ENCODE results near the gene CRK.
A peak's percentile ranks its signal among the peaks of the same experiment; 100 is the strongest.
"Not testable (repeated sequence)": the region's sequence is repeated elsewhere in the genome, so short reads cannot be mapped to it uniquely, and the experiment has no call there.

The CRK gene

DNA sequence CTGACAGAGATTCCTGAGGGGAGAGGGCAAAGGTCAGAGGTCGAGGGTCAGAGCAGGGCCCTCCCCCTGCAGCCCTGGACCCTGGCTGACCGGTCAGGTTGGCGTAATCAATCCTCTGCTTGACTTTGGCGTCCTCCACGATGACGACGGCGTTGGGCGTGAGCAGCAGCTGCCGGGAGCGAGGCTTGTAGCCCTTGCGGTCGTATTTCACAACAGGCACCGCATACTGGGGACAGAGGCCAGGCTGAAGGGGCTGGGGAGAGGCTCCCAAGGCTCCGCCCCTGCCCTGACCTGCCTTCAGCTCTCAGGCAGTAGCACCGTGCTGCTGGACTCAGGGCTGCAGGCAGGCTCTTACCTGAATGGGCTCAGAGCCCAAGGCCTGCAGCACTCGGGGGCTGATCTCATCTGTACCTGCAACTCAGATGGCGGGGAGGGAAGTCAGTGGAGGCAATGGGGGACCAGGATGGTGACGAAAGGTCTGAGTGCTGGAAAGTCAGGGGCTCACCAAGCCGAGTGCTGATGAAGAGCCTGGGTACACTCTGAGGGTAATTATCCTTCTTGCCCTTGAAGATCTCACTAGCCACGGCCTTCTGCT lies 12.0 kb upstream of the CRK start:
- no peak for DNase-seq (ENCODE audit: low read depth in 2 of 2)

DNA sequence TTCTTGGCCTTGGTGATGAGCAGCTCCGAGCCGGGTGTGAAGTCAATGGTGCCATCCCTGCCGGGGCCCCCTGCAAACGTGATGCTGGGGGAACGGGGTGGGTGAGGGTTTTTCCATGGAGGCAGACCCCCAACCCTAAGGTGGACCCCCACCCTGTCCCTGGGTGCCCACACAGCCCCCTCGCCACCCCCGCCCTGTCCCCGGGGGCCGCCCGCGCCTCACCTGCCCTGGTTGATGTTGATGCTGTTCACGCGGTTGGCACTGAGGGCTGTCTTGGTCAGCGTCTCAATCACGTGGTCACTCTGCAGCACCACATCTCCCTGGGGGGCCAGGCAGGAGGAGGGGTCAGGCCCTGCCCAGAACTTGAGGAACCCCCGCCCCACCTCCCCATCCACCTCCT lies 11.2 kb upstream of the CRK start:
- no peak for DNase-seq (ENCODE audit: low read depth in 2 of 2)

DNA sequence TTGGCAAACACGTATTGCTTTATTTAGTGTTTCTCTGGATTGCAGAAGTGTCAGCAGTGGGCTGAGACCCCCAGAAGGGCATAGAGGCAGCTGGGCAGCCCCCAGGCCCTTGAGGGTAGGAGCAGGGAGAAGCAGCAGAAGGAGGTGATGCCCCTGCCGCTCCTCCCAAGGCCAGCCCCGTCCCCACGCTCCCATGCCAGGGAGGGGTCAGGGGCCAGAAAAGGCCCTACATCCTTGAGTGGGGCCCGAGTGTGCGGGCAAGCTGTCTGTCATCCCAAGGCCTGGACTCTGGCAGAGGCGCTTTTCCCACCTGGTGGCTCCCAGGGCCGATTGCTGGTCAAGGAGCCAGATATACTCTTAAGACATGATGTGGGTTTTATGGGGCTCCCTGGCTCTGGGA lies 8.2 kb upstream of the CRK start:
- DNase-seq (ENCODE audit: low read depth in 2 of 2), result no peak

DNA sequence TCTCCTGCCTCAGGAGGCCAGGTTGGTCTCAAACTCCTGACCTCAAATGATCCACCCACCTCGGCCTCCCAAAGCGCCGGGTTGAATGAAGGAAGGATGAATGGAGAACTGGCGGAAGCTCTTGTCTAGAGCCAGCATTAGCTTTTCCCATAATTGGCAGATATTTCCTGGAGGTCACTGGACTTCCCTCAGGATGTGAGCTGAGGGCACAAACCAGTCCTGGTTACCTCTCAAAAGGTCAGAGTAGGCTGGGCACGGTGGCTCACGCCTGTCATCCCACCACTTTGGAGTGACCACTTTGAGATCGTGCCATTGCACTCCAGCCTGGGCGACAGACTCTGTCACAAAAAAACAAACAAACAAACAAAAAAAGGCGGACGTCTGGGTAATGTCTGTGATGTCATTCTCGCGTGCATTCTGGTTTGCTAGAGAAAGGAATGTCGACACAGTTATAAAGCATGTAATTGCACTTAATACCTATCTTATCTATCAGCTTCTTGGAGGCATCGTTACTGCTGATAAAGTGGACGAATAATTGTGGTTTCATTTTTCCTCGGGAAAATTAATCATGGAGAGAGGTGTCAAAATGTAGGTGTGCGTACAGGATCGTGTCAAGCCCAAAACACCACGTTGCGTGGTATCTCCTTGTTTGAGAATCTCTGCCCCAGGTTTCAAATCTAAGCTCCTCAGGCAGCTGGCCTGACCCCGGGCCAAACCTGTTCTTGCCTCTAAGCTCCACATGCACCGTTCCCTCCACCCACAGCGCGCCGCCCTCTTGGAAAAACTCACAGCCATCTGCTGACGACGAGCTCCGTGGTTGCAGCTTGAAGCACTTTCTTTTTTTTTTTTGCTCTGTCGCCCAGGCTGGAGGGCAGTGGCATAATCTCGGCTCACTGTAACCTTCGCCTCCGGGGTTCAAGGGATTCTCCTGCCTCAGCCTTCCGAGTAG lies 6.4 kb upstream of the CRK start:
- no peak for DNase-seq (ENCODE audit: low read depth in 2 of 2)

DNA sequence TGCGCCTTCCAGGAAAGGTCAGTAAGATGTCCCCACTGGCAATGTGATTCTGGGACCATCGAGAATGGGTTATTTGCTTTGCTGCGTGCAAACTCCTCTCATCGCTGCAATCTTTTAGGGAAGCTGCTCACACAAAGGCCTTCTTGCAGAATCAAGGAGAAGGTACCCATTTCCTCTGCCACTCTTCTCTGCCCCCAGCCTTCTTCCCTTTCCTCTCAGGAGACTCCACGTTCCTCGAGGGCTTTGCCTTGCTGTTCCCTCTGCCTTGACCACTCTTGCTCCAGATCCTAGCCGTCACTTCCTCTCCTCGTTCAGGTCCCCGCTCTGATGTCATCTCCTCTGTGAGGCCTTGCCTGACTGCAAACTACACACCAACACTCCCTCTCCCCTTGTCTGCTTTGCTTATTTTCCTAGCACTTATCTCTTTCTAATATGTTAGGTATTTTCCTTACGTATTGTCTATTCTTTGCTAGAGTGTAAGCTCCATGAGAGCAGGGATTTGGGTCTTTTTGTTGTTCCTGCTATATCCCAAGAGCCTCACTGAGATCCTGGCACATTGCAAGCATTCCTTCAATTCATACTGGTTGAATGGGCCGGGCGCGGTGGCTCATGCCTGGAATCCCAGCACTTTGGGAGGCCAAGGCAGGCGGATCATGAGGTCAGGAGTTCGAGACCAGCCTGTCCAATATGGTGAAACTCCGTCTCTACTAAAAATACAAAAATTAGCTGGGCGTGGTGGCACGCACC lies 5.3 kb upstream of the CRK start:
- DNase-seq (ENCODE audit: low read depth in 2 of 2), result no peak

DNA sequence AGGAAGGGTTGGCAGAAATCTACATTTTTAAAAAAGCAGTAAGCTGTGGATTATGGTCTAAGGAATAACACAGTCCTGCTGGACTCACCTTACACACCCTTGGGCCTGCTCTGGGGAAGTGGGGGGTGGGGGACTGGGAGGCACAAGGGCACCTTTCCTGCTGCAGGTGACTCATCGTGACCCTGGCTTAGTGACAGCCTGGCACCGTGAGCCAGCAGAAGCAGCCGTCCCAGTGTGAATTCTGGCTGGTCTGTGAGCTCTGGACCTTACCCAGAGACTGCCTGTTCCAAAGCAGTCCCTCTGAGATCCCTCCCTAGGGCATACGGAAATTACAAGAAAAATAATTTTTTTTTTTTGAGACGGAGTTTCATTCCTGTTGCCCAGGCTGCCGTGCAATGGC lies 4.2 kb upstream of the CRK start:
- DNase-seq (ENCODE audit: low read depth in 2 of 2), result no peak

DNA sequence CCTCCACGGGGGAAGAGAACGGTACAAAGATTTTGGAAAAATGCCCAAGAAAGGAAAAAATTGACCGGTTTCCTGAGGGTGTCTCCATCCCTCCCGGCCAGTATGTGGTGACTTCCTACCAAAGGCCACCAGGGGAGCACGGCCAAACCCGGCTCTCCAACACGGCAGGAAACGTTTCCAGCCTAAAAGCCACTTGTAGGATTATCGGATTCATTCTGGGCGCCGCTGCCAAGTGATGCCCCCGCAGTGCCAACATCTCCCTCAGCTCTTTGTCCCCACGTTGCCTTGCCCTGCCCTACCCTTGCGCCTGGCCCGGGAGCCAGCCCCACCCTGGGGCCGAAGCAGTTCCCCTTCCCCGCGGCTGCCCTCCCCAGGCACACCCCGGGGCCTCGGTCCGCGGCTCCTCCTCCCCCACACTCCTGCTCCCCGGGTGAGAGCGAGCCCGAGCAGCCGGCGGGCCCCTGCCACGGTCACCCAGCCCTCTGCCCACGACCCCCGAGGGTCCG lies 688 bp downstream of the CRK start:
- peak in 1 of 2 donors; percentile 23 for DNase-seq (ENCODE audit: low read depth in 2 of 2)

DNA sequence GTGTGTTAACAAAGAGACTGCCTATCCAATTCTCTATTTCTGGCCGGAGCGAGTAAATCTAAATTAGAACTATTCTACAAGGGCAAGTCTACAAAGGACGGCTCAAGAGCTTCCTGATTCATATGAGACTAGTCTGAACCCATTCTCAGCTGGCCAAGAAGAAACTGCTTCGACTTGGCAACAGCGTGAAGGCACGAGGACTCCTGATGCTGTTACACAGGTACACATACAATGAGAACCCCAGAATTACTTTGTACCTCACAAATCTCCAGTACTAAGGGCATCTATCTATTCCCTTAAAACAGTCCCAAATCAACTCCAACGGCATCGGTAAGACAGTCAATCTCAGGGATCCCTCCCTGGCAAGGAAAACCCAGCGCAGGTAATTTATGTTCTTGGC lies 1.5 kb downstream of the CRK start:
- DNase-seq (ENCODE audit: low read depth in 2 of 2), result no peak

DNA sequence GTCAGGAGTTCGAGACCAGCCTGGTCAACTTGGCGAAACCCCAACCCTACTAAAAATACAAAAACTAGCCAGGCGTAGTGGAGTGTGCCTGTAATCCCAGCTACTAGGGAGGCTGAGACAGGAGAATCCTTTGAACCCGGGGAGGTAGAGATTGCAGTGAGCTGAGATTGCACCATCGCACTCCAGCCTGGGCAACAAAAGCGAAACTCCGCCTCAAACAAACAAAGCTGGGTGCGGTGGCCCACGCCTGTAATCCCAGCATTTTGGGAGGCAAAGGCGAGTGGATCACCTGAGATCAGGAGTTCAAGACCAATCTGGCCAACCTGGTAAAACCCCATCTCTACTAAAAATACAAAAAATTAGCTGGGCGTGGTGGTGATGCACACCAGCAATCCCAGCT lies 2.3 kb downstream of the CRK start:
- DNase-seq (ENCODE audit: low read depth in 2 of 2), result not testable (repeated sequence)

DNA sequence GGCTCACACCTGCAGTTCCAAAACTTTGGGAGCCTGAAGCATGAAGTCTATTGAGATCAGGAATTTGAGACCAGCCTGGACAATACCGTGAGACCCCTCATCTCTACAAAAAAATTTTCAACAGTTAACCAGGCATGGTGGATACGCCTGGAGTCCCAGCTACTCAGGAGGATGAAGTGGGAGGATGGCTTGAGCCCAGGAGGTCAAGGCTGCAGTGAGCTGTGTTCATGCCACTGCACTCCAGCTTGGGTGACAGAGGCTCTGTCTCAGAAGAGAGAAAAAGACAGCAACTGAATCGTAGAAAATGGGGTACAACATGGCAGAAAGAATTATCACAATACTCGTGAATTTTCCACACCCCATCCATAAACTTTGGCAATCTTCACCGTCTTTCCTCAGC lies 3.2 kb downstream of the CRK start:
- no peak for DNase-seq (ENCODE audit: low read depth in 2 of 2)

DNA sequence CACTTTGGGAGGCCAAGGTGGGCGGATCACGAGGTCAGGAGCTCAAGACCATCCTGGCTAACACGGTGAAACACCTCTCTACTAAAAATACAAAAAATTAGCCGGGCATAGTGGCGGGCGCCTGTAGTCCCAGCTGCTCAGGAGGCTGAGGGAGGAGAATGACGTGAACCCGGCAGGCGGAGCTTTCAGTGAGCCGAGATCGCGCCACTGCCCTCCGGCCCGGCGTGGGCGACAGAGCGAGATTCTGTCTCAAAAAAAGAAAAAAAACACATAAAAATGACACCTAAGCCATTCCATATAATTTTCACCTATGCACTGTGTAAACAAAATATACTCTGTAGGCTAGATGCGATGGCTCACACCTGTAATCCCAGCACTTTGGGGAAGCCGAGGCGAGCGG lies 5.8 kb downstream of the CRK start:
- DNase-seq (ENCODE audit: low read depth in 2 of 2), result not testable (repeated sequence)

DNA sequence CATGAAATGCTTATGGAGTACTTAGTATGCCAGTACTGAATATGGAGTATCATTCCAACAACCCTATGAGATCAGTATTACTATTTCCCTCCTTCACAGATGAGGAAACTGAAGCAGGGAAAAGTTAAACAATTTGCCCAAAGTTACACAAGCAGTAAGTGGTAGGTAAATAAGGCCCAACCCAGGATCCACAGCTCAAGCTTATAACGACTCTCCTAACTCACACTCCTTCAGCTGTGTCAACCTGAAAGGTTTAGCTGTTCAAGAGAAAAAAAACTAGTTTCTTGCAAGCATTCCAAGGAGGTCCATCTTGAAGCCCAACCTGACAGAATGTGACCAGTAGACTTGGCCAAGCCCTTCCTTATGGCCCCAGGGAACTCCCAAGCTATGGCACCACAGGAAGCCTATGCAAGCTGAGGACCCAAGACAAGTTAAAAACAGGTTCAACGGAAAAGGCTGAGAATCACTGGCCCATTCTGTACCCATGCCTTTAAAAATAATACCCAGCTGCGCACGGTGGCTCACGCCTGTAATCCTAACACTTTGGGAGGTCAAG lies 6.5 kb downstream of the CRK start:
- no peak for DNase-seq (ENCODE audit: low read depth in 2 of 2)

DNA sequence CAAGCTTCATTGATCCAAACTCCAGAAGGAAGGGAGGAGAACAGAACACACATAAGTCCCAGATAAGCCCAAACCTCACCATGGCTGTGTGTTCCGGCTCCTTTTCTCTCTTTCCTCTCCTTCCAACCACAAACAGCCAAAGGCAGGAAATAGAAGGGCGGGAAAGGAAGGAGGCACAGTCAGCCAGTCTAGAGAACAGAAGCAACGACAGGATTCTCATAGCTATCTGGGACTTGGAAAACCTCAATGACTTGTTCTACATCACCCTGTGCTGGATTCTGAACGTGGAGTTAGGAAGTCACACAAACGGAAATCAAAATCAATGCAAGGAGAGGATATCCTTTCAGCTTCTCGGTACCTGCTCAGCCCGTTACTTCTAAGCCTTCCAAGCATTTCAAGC lies 9.0 kb downstream of the CRK start:
- no peak for DNase-seq (ENCODE audit: low read depth in 2 of 2)

DNA sequence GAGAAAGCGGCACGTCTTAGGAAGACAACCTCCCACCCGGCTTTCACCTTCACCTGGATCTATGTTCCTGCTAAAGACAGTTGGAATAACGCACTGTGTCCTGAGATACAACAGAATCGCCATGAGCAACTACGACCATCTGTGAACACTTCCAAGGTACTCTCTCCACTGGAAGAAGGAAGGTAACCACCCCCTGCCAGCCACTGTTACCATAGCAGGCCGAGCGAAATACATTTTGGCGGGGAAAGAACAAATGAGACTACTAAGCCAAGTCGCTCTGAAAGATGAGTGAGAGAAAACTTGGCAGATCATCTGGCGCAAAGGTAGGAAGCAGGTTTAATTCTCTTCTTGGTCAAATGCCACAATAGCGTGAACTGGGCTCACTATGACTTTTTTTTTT lies 9.8 kb downstream of the CRK start:
- no peak for DNase-seq (ENCODE audit: low read depth in 2 of 2)

DNA sequence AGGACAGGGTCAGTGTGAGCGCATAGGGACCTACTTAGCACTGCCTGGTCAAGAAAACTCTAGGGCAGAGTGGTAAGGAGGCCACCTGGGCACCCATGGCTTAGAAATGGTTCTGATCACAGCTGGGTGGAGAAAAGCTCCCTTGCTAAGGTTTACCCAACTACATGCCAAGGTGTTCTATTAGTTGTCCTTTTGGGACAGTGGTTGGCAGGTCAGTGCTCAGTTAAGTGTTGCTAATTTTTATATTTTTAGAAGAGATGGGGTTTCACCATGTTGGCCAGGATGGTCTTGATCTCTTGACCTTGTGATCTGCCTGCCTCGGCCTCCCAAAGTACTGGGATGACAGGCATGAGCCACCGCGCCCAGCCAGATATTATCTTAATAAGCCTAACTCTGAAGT lies 10.3 kb downstream of the CRK start:
- not testable (repeated sequence) for DNase-seq (ENCODE audit: low read depth in 2 of 2)

DNA sequence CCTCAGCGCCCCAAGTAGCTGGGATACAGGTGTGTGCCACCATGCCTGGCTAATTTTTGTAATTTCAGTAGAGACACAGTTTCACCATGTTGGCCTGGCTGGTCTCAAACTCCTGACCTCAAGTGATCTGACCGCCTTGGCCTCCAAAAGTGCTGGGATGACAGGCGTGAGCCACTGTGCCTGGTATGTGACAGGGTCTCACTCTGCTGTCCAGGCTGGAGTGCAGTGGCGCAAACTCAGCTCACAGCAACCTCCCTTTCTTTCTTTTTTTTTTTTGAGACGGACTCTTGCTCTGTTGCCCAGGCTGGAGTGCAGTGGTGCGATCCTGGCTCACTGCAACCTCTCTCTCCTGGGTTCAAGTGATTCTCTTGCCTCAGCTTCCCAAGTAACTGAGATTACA lies 13.3 kb downstream of the CRK start:
- not testable (repeated sequence) for DNase-seq (ENCODE audit: low read depth in 2 of 2)

DNA sequence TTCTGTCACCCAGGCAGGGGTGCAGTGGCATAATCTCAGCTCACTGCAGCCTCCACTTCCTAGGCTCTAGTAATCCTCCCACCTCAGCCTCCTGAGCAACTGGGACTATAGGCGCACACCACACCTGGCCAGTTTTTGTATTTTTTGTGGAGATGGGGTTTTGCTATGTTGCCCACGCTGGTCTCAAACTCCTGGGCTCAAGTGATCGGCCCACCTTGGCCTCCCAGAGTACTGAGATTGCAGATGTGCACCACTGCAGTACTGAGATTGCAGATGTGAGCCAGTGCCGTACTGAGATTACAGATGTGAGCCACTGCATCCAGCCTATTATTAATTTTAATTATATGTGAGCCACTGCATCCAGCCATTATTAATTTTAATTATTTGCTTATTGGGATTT lies 13.8 kb downstream of the CRK start:
- DNase-seq (ENCODE audit: low read depth in 2 of 2), result no peak

DNA sequence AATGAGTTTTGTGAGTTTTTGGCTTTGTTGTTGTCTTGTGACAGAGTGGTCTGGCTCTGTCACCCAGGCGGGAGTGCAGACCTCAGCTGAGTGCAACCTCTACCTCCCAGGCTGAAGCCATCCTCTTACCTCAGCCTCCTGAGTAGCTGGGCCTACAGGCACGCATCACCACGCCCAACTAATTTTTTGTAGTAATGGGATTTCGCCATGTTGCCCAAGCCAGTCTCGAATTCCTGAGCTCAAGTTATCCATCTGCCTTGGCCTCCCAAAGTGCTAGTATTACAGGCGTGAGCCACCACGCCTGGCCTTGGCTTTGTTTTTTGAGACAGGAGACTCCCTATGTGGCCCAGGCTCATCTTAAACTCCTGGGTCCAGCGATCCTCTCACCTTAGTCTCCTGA lies 15.1 kb downstream of the CRK start:
- no peak for DNase-seq (ENCODE audit: low read depth in 2 of 2)

DNA sequence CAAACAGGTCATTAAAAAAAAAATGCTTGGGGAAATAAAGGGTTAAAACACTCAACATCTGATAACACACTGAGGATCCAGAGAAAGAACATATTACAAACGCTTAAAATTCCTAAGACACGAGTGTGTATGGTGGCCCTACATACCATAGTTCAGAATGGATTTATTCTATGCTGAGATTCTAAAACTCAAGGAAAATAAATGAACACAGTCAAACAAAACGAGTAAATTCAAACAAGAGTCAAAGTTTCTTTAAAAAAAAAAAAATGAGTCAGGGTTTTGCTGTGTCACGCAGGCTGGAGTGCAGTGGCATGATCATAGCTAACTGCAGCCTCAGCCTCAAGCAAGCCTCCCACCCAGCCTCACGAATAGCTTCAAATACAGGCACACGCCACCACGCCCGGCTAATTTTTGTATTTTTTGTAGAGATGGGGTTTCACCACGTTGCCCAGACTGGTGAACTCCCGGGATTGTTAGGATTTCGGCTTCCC lies 17.4 kb downstream of the CRK start:
- no peak for DNase-seq (ENCODE audit: low read depth in 2 of 2)

DNA sequence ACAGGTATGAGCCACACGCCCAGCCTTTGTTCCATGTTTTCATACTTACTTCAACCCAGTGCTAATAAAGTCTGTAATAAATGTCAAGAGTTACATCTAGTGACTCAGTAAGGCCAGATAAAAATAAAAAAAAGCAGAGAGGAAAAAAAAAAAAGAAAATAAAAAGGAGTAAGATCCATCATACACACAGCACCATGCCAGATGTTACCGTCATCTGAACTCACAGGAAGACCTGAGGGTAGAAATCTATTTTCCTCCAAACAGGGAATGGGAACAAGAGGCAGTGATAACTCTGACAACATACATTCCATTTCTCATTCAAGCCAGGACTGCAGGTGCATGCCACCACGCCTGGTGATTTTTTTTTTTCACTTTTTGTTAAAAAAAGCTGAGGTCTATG lies 20.7 kb downstream of the CRK start:
- no peak for DNase-seq (ENCODE audit: low read depth in 2 of 2)

DNA sequence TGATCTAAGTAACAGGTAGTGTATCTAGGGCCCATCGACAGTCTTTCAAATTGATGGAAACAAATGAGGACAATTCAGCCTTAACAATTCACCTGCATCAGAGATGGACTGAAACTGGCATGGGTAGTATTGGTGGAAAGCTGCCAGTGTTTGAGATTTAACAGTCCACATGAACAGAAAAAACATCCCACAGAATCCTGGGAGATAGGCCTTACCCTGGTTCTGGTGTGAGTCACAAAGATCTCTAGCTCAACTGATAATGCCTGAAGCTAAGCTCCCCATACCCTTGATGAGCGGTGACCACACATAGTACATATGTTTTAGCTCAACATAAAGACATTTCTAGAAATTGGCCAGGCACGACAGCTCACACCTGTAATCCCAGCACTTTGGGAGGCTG lies 21.9 kb downstream of the CRK start:
- no peak for DNase-seq (ENCODE audit: low read depth in 2 of 2)

DNA sequence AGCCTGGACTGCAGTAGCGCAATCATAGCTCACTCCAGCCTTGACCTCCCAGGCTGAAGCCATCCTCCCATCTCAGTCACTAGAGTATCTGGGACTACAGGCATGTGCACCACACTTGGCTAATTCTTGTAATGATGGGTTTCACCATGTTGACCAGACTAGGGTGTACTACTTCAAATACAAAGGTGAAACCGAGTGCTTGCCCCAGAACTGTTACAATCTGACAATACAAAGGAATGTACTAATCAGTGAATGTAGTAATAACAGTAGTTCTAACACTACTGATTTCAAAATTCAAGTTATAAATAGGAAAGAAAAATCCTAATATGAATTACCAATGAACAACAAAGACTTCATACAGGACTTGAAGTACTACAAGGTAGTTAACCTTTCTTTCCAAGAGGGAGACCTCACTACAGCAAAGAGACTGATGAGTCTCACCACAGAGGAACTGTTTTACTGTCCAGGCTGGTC lies 24.4 kb downstream of the CRK start:
- DNase-seq (ENCODE audit: low read depth in 2 of 2), result no peak

All from stimulated activated CD4-positive, alpha-beta T cell treated with anti-CD3 and anti-CD28 coated beads, Interleukin-1b, Interleukin-23, amount 100 ng/mL, for 4 hours (primary cell).